SK-N-SH treated with all-trans-retinoic acid at 6 μM for 48 hours (cell line): Measurements from ENCODE around the gene SPAG9.

ENCODE experiments used
- ATAC-seq: fragments of 200-7000 bp; cut with Tn5 transposase; 3 replicates; pipeline ENCODE4 v1.9.1; 2020; ENCODE audit warnings: mild to moderate bottlenecking, moderate library complexity
- ARNTL ChIP-seq: fragments of 450-650 bp; formaldehyde crosslinking; IDR thresholded peaks from 2 replicates; pipeline ENCODE4 v1.5.0; 2020; ENCODE audit warnings: low read depth, mild to moderate bottlenecking, moderate library complexity, borderline replicate concordance
- CREB5 ChIP-seq: fragments of 250-450 bp; sonication (Bioruptor Pico); IDR thresholded peaks from 2 replicates; pipeline ENCODE4 v1.5.1; 2020; ENCODE audit warnings: low read depth, mild to moderate bottlenecking, moderate library complexity
- CSDC2 ChIP-seq: fragments of 250-450 bp; sonication (Bioruptor Pico); IDR thresholded peaks from 2 replicates; pipeline ENCODE4 v1.5.0; 2020; ENCODE audit warnings: mild to moderate bottlenecking, moderate library complexity
- CSRNP3 ChIP-seq: fragments of 250-450 bp; sonication (Bioruptor Pico); IDR thresholded peaks from 2 replicates; pipeline ENCODE4 v1.5.1; 2021; ENCODE audit warnings: mild to moderate bottlenecking, moderate library complexity
- ESRRG ChIP-seq: fragments of 250-450 bp; sonication (Bioruptor Pico); IDR thresholded peaks from 2 replicates; pipeline ENCODE4 v1.6.1; 2021; ENCODE audit warnings: mild to moderate bottlenecking
- GLIS3 ChIP-seq: fragments of 250-450 bp; sonication (Bioruptor Pico); IDR thresholded peaks from 2 replicates; pipeline ENCODE4 v1.5.0; 2020; ENCODE audit warnings: mild to moderate bottlenecking, moderate library complexity
- ISL1 ChIP-seq: fragments of 250-450 bp; sonication (Bioruptor Pico); IDR thresholded peaks from 2 replicates; pipeline ENCODE4 v2.1.2; 2022; ENCODE audit warnings: mild to moderate bottlenecking, moderate library complexity
- OSR1 ChIP-seq: fragments of 250-450 bp; sonication (Bioruptor Pico); IDR thresholded peaks from 2 replicates; pipeline ENCODE4 v1.8.0; 2022; ENCODE audit warnings: moderate library complexity, mild to moderate bottlenecking, inconsistent platforms
- PATZ1 ChIP-seq: fragments of 250-450 bp; sonication (Bioruptor Pico); IDR thresholded peaks from 2 replicates; pipeline ENCODE4 v1.8.0; 2020; ENCODE audit warnings: mild to moderate bottlenecking, moderate library complexity, borderline replicate concordance
- POU6F1 ChIP-seq: fragments of 250-450 bp; sonication (Bioruptor Pico); IDR thresholded peaks from 2 replicates; pipeline ENCODE4 v1.8.0; 2021; ENCODE audit warnings: low read depth, mild to moderate bottlenecking, moderate library complexity, borderline replicate concordance
- PPARA ChIP-seq: fragments of 250-450 bp; sonication (Bioruptor Pico); IDR thresholded peaks from 2 replicates; pipeline ENCODE4 v1.5.0; 2020; ENCODE audit warnings: mild to moderate bottlenecking, borderline replicate concordance
- RARB ChIP-seq: fragments of 250-450 bp; sonication (Bioruptor Pico); IDR thresholded peaks from 2 replicates; pipeline ENCODE4 v1.8.0; 2021; ENCODE audit warnings: mild to moderate bottlenecking, moderate library complexity
- SNAI2 ChIP-seq: fragments of 250-450 bp; sonication (Bioruptor Pico); IDR thresholded peaks from 2 replicates; pipeline ENCODE4 v1.5.0; 2020; ENCODE audit warnings: mild to moderate bottlenecking, moderate library complexity
- TCF4 ChIP-seq: fragments of 250-450 bp; sonication (Bioruptor Pico); IDR thresholded peaks from 2 replicates; pipeline ENCODE4 v1.8.0; 2021; ENCODE audit warnings: mild to moderate bottlenecking, moderate library complexity, borderline replicate concordance
- TOX ChIP-seq: fragments of 250-450 bp; sonication (Bioruptor Pico); IDR thresholded peaks from 2 replicates; pipeline ENCODE4 v1.8.0; 2021; ENCODE audit warnings: mild to moderate bottlenecking, moderate library complexity, borderline replicate concordance
- TSHZ2 ChIP-seq: fragments of 250-450 bp; sonication (Bioruptor Pico); IDR thresholded peaks from 2 replicates; pipeline ENCODE4 v1.5.0; 2020; ENCODE audit warnings: mild to moderate bottlenecking, moderate library complexity
- ZFP3 ChIP-seq: fragments of 250-450 bp; sonication (Bioruptor Pico); IDR thresholded peaks from 2 replicates; pipeline ENCODE4 v1.5.0; 2020; ENCODE audit warnings: mild to moderate bottlenecking, moderate library complexity
- ZNF565 ChIP-seq: fragments of 450-650 bp; formaldehyde crosslinking; conservative IDR thresholded peaks from 2 replicates; pipeline ENCODE4 v1.5.0; 2020; ENCODE audit warnings: low read depth, mild to moderate bottlenecking, moderate library complexity
- ZNF70 ChIP-seq: fragments of 450-650 bp; formaldehyde crosslinking; IDR thresholded peaks from 2 replicates; pipeline ENCODE4 v1.5.0; 2020; ENCODE audit warnings: mild to moderate bottlenecking, moderate library complexity
- ZNF8 ChIP-seq: fragments of 450-650 bp; formaldehyde crosslinking; IDR thresholded peaks from 2 replicates; pipeline ENCODE4 v1.5.0; 2020; ENCODE audit warnings: mild to moderate bottlenecking, moderate library complexity

The SPAG9 gene

GRCh38 chr17:51035431-51035830, 85.2 kb downstream of the SPAG9 start (continued):
- no peak for TF ChIP-seq TSHZ2 (CRISPR knock-in tag)
- TF ChIP-seq CSDC2 = no peak
- no peak for TF ChIP-seq GLIS3 (CRISPR knock-in tag)
- TF ChIP-seq SNAI2 (CRISPR knock-in tag) = no peak
- TF ChIP-seq ESRRG (CRISPR knock-in tag) = no peak
- TF ChIP-seq PPARA (CRISPR knock-in tag) = no peak

- no peak for ATAC-seq
- TF ChIP-seq ZNF8 (CRISPR knock-in tag) (no peak), ZNF70 (CRISPR knock-in tag) (no peak), CSRNP3 (CRISPR knock-in tag) (no peak), TCF4 (CRISPR knock-in tag) (no peak), GLIS3 (CRISPR knock-in tag) (no peak), ESRRG (CRISPR knock-in tag) (no peak), PATZ1 (CRISPR knock-in tag) (no peak), TSHZ2 (CRISPR knock-in tag) (no peak), ISL1 (no peak), SNAI2 (CRISPR knock-in tag) (no peak), ZNF565 (CRISPR knock-in tag) (no peak), CSDC2 (no peak), ZFP3 (CRISPR knock-in tag) (no peak), CREB5 (no peak), POU6F1 (no peak), RARB (CRISPR knock-in tag) (no peak), ARNTL (no peak)
These were observed 85.9 kb downstream of the SPAG9 start for GRCh38 chr17:51034800-51035199.

- TF ChIP-seq SNAI2 (CRISPR knock-in tag) (no peak), GLIS3 (CRISPR knock-in tag) (no peak), ZFP3 (CRISPR knock-in tag) (no peak), TOX (CRISPR knock-in tag) (no peak), ISL1 (no peak), RARB (CRISPR knock-in tag) (no peak), OSR1 (CRISPR knock-in tag) (no peak), PATZ1 (CRISPR knock-in tag) (no peak), TSHZ2 (CRISPR knock-in tag) (no peak), ZNF70 (CRISPR knock-in tag) (no peak), PPARA (CRISPR knock-in tag) (no peak), ZNF8 (CRISPR knock-in tag) (no peak)
- no peak for ATAC-seq
These were observed 87.8 kb downstream of the SPAG9 start for GRCh38 chr17:51032850-51033249.
